ENCODE results near the gene CIAO2A. TPM values are rescaled to one million over a fixed set of nuclear protein-coding genes. Genes with fewer than 3 reads are reported as not detected.

CIAO2A gene
- total RNA-seq, 1 experiment from 2014 or later = 89.8 TPM

- intact Hi-C loops (cut with micrococcal nuclease; ENCODE audit: unreplicated experiment) = no loop called here
- POLR2A ChIA-PET = no interaction called here
Measured at GRCh38 chr15:64034519-64034918, 59.1 kb downstream of the CIAO2A start.

GRCh38 chr15:64032329-64032728 lies 61.3 kb downstream of the CIAO2A start:
- no peak for DNase-seq (ENCODE audit: low read depth, low spot score)
- POLR2A ChIA-PET = no interaction called here

More at GRCh38 chr15:64034519-64034918, 59.1 kb downstream of the CIAO2A start:
- no peak for TF ChIP-seq TCF7L2 (IDR thresholded peaks at IDR 0.05; ENCODE audit: low read depth, low read length)
- no peak for TF ChIP-seq REST (IDR thresholded peaks at IDR 0.05; ENCODE audit: insufficient read depth in 1 of 2, low read depth in 2 of 2, low read length in 1 of 2)
- TF ChIP-seq POLR2AphosphoS5 (IDR thresholded peaks at IDR 0.05; ENCODE audit: low read depth, low read length) = no peak
- no peak for TF ChIP-seq SIN3A (IDR thresholded peaks at IDR 0.05; ENCODE audit: borderline replicate concordance, insufficient read depth, low read depth, low read length)
- no peak for TF ChIP-seq CTCF (IDR thresholded peaks at IDR 0.05)
- H3K27me3 ChIP-seq (ENCODE audit: control insufficient read depth, insufficient read depth, low read length) = no peaks in the 10 kb centered on the region
- no peak for DNase-seq (ENCODE audit: low read depth, low spot score)
- in situ Hi-C loops (cut with HindIII; ENCODE audit: low pct_unique_long_range_greater_than_20kb, low sequenced_read_pairs) = no loop called here
- BruUV-seq (replicated peaks) = no TSS peak
- H3K4me1 ChIP-seq (ENCODE audit: control insufficient read depth, insufficient read depth, low read length) = no peaks in the 10 kb centered on the region
- H3K27ac ChIP-seq (ENCODE audit: low read length) = no peak overlapping the region
- CTCF ChIA-PET = no interaction called here
- H3K9me3 ChIP-seq (ENCODE audit: control insufficient read depth, insufficient read depth, low read depth, low read length) = no peaks in the 10 kb centered on the region
- H3K4me3 ChIP-seq (ENCODE audit: low read depth in 2 of 2, low read length in 2 of 2) = no peak overlapping the region
- no peaks in the 10 kb centered on the region for H3K36me3 ChIP-seq (ENCODE audit: control insufficient read depth, insufficient read depth, low read length)
- no peak for ATAC-seq

More at GRCh38 chr15:64032329-64032728, 61.3 kb downstream of the CIAO2A start:
- CTCF ChIA-PET = no interaction called here
- Histone ChIP-seq H3K4me1 (ENCODE audit: control insufficient read depth, insufficient read depth, low read length) (no peaks in the 10 kb centered on the region), H3K27ac (ENCODE audit: low read length) (no peak overlapping the region), H3K27me3 (ENCODE audit: control insufficient read depth, insufficient read depth, low read length) (no peaks in the 10 kb centered on the region), H3K36me3 (ENCODE audit: control insufficient read depth, insufficient read depth, low read length) (no peaks in the 10 kb centered on the region), H3K9me3 (ENCODE audit: control insufficient read depth, insufficient read depth, low read depth, low read length) (no peaks in the 10 kb centered on the region), H3K4me3 (ENCODE audit: low read depth in 2 of 2, low read length in 2 of 2) (no peak overlapping the region)
- intact Hi-C loops (cut with micrococcal nuclease; ENCODE audit: unreplicated experiment) = no loop called here
- no peak for TF ChIP-seq POLR2AphosphoS5 (IDR thresholded peaks at IDR 0.05; ENCODE audit: low read depth, low read length)
- no peak for TF ChIP-seq REST (IDR thresholded peaks at IDR 0.05; ENCODE audit: insufficient read depth in 1 of 2, low read depth in 2 of 2, low read length in 1 of 2)
- no peak for TF ChIP-seq CTCF (IDR thresholded peaks at IDR 0.05)
- no peak for TF ChIP-seq TCF7L2 (IDR thresholded peaks at IDR 0.05; ENCODE audit: low read depth, low read length)
- no peak for TF ChIP-seq SIN3A (IDR thresholded peaks at IDR 0.05; ENCODE audit: borderline replicate concordance, insufficient read depth, low read depth, low read length)
- no peak for ATAC-seq
- in situ Hi-C loops (cut with HindIII; ENCODE audit: low pct_unique_long_range_greater_than_20kb, low sequenced_read_pairs) = no loop called here
- BruUV-seq (replicated peaks) = no TSS peak
